EL (cell line): ENCODE results near the gene RAD51AP1.
A peak's percentile ranks its signal among the peaks of the same experiment; 100 is the strongest.

ENCODE experiments used
- DNase-seq: peaks from one replicate; pipeline ENCODE4 v3.0.0-alpha.2; 2016

Gene RAD51AP1

DNA sequence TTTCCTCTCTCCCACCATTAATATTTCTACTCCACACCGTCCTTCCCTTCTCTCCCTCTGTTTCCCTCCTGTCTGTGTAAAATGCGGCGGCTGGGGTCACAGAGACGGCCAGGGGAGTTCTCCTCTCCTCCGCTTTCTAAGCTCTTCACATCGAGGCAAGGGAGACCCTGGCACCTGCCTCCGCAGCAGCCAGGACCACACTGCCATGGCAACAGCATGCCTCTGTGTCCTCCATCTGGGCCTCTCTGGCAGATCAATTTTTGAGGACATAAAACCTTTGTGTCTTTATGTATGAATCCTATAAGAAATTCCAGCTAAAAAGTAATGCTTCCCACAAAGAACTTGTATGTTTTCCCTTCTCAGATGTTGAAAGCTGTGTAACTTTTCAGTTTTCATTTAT, 64.7 kb downstream of the RAD51AP1 start:
- no peak for DNase-seq

DNA sequence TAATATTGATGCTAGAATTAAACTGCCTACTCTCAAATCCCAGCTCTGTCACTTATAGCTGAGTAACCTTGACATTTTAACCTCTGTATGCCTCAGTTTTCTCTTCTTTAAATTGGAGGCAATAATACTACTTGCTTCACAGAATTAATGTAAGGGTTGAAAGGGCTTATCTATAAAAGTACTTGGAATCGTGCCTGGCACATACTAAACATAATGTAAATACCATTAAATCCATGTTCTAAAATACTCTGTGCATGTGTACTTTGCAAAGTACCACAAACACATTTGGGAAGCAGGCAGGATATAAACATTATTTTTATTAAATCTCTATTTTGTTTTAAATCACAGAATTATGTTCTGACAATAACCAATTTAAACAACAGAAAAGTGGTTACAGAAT, 65.3 kb downstream of the RAD51AP1 start:
- no peak for DNase-seq

DNA sequence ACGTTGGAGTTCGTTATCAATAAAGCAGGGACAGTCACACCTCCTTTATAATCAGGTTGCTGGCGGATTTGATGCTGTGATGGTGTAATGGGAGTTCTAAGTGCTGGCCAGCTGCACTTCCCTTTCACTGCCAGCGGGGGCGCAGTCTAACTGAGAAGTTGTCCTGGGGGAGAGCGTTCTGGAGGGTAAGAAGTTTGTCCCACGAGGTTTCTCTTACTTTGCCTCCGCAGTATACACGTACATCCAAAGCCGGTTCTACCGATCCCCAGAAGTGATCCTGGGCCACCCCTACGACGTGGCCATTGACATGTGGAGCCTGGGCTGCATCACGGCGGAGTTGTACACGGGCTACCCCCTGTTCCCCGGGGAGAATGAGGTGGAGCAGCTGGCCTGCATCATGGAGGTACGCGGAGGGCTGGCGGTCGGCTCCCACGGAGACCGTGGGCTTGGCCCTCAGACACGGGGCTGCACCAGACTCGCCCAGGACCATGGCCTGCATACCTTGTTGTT, 66.0 kb downstream of the RAD51AP1 start:
- DNase-seq, result peak; percentile 85

DNA sequence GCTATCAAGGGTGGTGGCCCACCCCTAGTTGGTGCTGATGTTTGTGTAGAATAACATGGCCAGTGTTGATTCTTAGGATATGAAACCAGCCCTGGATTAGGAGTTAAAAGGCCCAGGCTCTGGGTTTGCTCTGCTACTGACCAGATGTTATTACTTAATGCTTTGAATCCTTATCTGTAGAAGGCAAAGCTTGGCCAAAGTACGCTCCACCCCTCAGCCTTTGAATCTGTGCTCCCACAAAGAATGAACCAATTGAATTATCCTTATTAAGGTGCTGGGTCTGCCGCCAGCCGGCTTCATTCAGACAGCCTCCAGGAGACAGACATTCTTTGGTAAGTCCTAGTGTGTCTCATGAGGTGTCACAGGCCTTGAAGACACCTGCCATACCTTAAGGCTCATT, 68.4 kb downstream of the RAD51AP1 start:
- no peak for DNase-seq

DNA sequence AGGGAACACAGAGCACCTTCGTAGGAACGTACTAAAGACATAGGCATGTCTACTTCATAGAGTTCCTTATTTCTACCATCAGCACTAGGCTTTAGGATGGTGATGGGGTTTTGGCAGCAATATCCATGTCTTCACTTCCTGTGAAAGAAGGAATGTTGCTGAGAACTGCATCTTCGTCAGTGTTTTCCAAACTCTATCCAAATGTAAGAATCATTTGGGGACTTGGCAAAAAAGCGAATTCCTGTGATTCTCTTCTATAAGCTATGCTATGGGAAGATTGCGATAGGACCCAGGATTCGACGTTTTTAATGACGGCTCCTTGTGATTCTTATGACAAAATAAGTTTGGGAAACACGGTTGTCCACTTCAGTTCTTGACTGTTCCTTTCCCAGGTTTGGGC, 70.4 kb downstream of the RAD51AP1 start:
- no peak for DNase-seq
